DOHH2 (cell line): Measurements from ENCODE around the gene SELENOF.

ENCODE experiments used
- H3F3A ChIP-seq: fragments of 200-600 bp; sonication (generic), shearing (Covaris generic); 2 replicates; pipeline ENCODE4 v1.6.0; 2016; ENCODE audit warnings: antibody characterized with exemption, mild to moderate bottlenecking; ENCODE audit not compliant: control insufficient read depth, insufficient read depth
- H3K27ac ChIP-seq: fragments of 200-600 bp; sonication (generic); 2 replicates; pipeline ENCODE4 v1.5.1; 2014; ENCODE audit warnings: low read depth, mild to moderate bottlenecking, low read length, moderate library complexity
- H3K27me3 ChIP-seq: fragments of 200-600 bp; sonication (generic); 2 replicates; pipeline ENCODE4 v1.6.1; 2014; ENCODE audit warnings: mild to moderate bottlenecking, low read length, mixed read lengths; ENCODE audit not compliant: control insufficient read depth
- H3K36me3 ChIP-seq: fragments of 200-600 bp; sonication (generic); 2 replicates; pipeline ENCODE4 v1.6.1; 2014; ENCODE audit warnings: mild to moderate bottlenecking, low read length, moderate library complexity, mixed read lengths; ENCODE audit not compliant: control insufficient read depth
- H3K4me1 ChIP-seq: fragments of 200-600 bp; sonication (generic); 2 replicates; pipeline ENCODE4 v1.6.1; 2014; ENCODE audit warnings: mild to moderate bottlenecking, low read length, mixed read lengths; ENCODE audit not compliant: control insufficient read depth
- H3K4me2 ChIP-seq: fragments of 200-600 bp; sonication (generic); 2 replicates; pipeline ENCODE4 v1.6.0; 2014; ENCODE audit warnings: mild to moderate bottlenecking, low read length, moderate library complexity
- H3K4me3 ChIP-seq: fragments of 200-600 bp; sonication (generic); 2 replicates; pipeline ENCODE4 v1.5.1; 2014; ENCODE audit warnings: mild to moderate bottlenecking, low read length, mixed read lengths
- H3K79me2 ChIP-seq: fragments of 200-600 bp; sonication (generic); 2 replicates; pipeline ENCODE4 v1.6.1; 2014; ENCODE audit warnings: mild to moderate bottlenecking, low read length, mixed read lengths; ENCODE audit not compliant: control insufficient read depth
- H3K9me2 ChIP-seq: fragments of 200-600 bp; sonication (generic); replicated peaks from 2 replicates; pipeline ENCODE4 v1.6.1; 2014; ENCODE audit warnings: mild to moderate bottlenecking, low read length, mixed read lengths; ENCODE audit not compliant: control insufficient read depth
- H3K9me3 ChIP-seq: fragments of 200-600 bp; sonication (generic); 2 replicates; pipeline ENCODE4 v1.6.1; 2014; ENCODE audit warnings: antibody characterized with exemption, low read length, mixed read lengths; ENCODE audit not compliant: control insufficient read depth, insufficient read depth
- H4K20me1 ChIP-seq: fragments of 200-600 bp; sonication (generic); 2 replicates; pipeline ENCODE4 v1.6.0; 2014; ENCODE audit warnings: low read depth, mild to moderate bottlenecking, antibody characterized with exemption, low read length, moderate library complexity; ENCODE audit not compliant: control insufficient read depth, insufficient read depth
- CTCF ChIP-seq: fragments of 200-600 bp; sonication (generic); IDR thresholded peaks from one replicate; pipeline ENCODE4 v1.5.1; 2014; ENCODE audit warnings: antibody characterized with exemption, mild to moderate bottlenecking, low read depth, low read length; ENCODE audit not compliant: poor library complexity, severe bottlenecking
- EZH2phosphoT487 ChIP-seq: fragments of 200-600 bp; sonication (generic); IDR thresholded peaks from 2 replicates; pipeline ENCODE4 v1.6.1; 2017; ENCODE audit warnings: borderline replicate concordance, mild to moderate bottlenecking, antibody characterized with exemption, low read length, moderate library complexity, mixed read lengths

SELENOF gene

GRCh38 chr1:86888327-86888726 is 25.6 kb downstream of the SELENOF start:
- Histone ChIP-seq H3K27me3 (no peaks in the 10 kb centered on the region), H3K4me2 (no peak overlapping the region), H4K20me1 (0 out of 2 replicates have a peak, but pooled peaks cover 6% of the 10 kb centered on the region), H3K4me1 (no peaks in the 10 kb centered on the region), H3K79me2 (peaks cover 94% of the 10 kb centered on the region), H3K27ac (no peak overlapping the region), H3F3A (no peaks in the 10 kb centered on the region), H3K36me3 (peaks cover 66% of the 10 kb centered on the region), H3K9me2 (no peaks in the 10 kb centered on the region), H3K4me3 (no peak overlapping the region), H3K9me3 (no peaks in the 10 kb centered on the region)
- TF ChIP-seq CTCF (no peak), EZH2phosphoT487 (no peak)

- H3K36me3 ChIP-seq: peaks cover 67% of the 10 kb centered on the region
- no peaks in the 10 kb centered on the region for H3K27me3 ChIP-seq
- H3K4me2 ChIP-seq: no peak overlapping the region
- peaks cover 94% of the 10 kb centered on the region for H3K79me2 ChIP-seq
- H3K4me3 ChIP-seq: no peak overlapping the region
- 0 out of 2 replicates have a peak, but pooled peaks cover 6% of the 10 kb centered on the region for H4K20me1 ChIP-seq
- H3F3A ChIP-seq: no peaks in the 10 kb centered on the region
- TF ChIP-seq EZH2phosphoT487: no peak
- TF ChIP-seq CTCF: no peak
- no peaks in the 10 kb centered on the region for H3K9me3 ChIP-seq
- H3K27ac ChIP-seq: no peak overlapping the region
- H3K9me2 ChIP-seq: no peaks in the 10 kb centered on the region
- H3K4me1 ChIP-seq: no peaks in the 10 kb centered on the region
Observed at GRCh38 chr1:86887479-86888162, 26.3 kb downstream of the SELENOF start.

GRCh38 chr1:86875722-86876121 is 38.2 kb downstream of the SELENOF start:
- no peak overlapping the region for H3K4me3 ChIP-seq
- no peaks in the 10 kb centered on the region for H3K9me3 ChIP-seq
- TF ChIP-seq EZH2phosphoT487 (no peak), CTCF (no peak)
- no peaks in the 10 kb centered on the region for H3K9me2 ChIP-seq
- H3K4me2 ChIP-seq: no peak overlapping the region
- no peaks in the 10 kb centered on the region for H3K27me3 ChIP-seq
- H3K27ac ChIP-seq: no peak overlapping the region
- no peaks in the 10 kb centered on the region; the same call in 1 of the 2 replicates for H3F3A ChIP-seq
- peaks cover 44% of the 10 kb centered on the region for H3K36me3 ChIP-seq
- no peaks in the 10 kb centered on the region for H4K20me1 ChIP-seq
- H3K4me1 ChIP-seq: no peaks in the 10 kb centered on the region
- peaks cover 7% of the 10 kb centered on the region for H3K79me2 ChIP-seq
